Measurements from ENCODE around the gene ABHD17C.
"Not testable (repeated sequence)": the region's sequence is repeated elsewhere in the genome, so short reads cannot be mapped to it uniquely, and the experiment has no call there.

ABHD17C gene

DNA sequence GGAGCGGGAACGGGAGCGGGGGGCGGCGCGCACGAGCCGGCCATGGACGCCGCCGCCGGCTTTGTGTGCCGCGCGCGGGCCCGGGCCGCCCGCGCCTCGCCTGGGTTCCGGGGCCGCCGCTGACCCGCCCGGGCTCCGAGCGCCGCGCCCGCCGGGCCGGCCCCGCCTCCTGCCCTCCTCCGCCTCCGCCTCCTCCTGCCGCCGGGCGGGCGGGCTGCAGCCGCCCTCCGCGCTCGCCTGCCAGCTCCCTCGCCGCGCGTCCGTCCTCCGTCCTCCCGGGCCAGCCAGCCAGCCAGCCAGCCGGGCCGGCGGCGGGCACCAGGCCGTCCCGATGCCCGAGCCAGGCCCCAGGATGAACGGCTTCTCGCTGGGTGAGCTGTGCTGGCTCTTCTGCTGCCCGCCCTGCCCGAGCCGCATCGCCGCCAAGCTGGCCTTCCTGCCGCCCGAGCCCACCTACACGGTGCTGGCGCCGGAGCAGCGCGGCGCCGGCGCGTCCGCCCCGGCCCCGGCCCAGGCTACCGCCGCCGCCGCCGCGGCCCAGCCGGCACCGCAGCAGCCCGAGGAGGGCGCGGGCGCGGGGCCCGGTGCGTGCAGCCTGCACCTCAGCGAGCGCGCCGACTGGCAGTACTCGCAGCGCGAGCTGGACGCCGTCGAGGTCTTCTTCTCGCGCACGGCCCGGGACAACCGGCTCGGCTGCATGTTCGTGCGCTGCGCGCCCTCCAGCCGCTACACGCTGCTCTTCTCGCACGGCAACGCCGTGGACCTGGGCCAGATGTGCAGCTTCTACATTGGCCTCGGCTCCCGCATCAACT lies at the start of gene ABHD17C:
ABHD17C (plus strand) TSS at position 212 of the 812 bp plus-strand sequence; CDS start at position 332, 120 bp downstream.
- peak; percentile 37 for DNase-seq (ENCODE audit: low spot score)

DNA sequence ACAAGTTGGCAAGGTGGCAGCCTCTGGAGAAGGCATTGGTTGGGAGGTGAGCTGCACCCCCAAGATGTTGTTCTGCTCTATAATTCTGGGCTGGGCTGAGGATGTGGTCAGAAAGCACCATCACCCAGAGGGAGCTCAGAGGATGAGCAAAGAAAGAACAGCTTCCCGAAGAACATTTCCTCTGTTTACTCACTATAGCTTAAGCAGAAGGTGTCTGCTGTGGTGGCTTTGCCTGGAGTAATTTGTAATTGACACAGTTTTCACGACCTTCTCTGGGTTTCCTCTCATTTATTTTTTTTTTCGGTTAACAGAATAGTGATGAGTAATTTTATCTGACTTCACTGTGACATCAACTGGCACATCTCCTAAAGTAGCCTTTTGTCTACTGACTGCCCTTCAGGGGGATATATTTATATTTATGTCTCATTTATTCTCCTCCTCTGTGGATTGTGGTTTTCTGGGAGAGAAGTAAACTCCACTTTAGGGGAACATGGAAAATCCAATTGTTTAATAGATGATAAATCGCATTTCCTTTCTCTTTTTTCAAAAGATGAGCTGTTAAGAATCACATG lies 49.5 kb upstream of the ABHD17C start:
- no peak for DNase-seq (ENCODE audit: low spot score)

DNA sequence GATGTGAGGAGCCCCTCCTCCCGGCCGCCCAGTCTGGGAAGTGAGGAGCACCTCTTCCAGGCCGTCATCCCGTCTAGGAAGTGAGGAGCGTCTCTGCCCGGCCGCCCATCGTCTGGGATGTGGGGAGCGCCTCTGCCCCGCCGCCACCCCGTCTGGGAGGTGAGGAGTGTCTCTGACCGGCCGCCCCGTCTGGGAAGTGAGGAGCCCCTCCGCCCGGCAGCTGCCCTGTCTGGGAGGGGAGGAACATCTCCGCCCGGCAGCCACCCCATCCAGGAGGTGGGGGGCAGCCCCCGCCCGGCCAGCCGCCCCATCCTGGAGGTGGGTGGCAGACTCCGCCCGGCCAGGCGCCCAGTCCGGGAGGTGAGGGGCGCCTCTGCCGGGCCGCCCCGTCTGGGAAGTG lies 47.7 kb upstream of the ABHD17C start:
- not testable (repeated sequence) for DNase-seq (ENCODE audit: low spot score)

DNA sequence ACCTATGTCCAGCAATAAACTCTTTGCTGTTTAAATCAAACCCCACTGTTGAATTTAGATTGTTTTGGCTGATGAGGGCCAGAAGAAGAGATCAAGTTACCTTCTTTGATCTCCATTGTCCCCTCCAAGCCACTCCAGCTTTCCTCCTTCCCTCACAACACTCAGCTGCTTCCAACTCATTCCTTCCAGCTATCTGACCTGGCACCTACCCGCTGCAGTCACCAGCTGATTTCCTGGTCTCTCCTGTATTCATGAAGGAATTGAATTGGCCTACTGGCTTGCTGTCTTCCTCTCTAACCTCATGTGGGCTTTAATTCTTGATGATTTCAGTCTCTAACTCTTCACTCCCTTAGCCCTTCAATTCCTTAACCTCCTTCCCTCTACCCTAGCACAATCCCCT lies 40.8 kb upstream of the ABHD17C start:
- no peak for DNase-seq (ENCODE audit: low spot score)

DNA sequence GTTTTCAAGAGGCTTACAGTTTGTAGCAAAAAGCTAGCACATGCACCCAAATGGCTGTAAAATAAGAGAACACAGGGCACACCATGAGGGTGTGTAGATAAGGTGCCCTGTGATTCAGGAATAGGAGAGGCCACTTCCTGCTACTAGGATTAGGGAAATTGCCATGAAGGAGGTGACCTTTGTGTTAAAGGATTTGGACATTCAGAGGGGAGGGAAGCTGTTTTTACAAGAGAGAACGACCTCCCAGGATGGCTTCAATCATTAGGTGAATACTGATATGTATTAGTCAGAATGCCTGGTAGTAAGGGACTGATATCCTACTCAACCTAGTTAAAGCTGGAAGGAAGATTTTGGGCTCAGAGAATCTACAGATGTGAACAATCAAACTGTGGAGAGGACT lies 35.7 kb upstream of the ABHD17C start:
- DNase-seq (ENCODE audit: low spot score), result no peak

DNA sequence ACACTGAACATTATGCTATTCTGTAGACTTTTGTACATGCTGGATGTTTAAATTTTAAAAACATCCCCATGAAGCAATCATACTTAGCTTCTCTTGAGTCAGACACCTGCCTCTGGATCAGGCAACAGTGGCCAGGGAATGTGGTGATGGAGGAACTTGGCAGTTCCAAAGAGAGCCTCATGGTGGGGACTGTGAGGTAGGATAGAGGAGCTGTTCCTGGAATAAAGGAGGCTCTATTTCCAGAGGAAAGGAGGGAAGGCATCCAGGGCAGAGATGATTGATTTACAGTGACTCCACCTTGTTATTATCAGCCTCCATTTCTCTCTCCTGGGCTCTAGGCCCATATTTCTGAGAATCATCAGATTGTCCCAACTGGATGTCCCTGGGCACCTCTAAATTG lies 35.0 kb upstream of the ABHD17C start:
- DNase-seq (ENCODE audit: low spot score), result no peak

DNA sequence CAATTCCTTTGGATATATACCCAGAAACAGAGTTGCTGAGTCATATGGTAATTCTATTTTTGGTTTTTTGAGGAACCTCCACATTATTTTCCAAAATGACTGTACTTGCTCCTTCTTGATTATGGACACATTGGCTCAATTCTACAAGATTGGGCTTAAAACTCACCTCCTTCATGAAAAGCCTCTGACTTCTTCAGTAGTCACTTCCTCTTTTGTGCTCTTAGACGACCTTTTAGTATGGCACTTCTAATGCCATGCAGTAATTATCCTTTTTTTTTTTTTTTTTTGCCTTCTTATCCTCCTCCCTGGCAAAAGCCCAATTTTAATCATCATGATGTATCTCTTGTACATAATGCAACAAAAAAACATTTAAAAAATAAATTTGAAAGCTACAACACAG lies 33.0 kb upstream of the ABHD17C start:
- DNase-seq (ENCODE audit: low spot score), result no peak

DNA sequence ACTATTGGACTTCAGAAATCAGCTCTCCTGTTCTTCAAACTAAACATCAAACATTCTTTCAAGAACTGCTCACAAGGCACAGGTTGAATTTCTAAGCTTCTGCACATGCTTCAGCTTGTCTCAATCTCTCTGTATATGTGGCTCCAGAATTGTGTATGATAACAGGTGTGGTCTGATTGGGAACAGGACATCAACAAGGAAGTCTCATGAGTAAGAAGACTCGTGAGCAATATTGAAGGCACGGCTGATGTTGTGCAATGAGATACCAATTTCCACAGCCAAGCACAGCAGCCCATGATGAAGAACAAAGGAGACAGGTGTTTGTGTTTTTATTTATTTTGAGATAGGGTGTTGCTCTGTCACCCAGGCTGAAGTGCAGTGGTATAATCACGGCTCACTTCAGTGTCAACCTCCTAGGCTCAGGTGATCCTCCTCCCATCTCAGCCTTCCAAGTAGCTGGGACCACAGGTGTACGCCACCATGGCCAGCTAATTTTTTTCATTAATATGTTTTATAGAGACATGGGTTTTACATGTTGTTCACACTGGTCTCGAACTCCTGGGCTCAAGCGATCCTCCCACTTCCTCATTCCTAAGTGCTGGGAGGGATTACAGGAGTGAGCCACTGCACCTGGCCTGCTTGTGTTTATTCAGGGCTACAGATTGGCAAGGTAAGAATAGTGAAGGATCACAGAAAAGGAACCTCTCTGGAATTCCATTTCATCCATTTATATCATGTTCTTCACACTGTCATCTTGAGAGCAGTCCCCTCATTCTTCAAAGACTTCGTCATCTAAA lies 32.2 kb upstream of the ABHD17C start:
- DNase-seq (ENCODE audit: low spot score), result no peak

DNA sequence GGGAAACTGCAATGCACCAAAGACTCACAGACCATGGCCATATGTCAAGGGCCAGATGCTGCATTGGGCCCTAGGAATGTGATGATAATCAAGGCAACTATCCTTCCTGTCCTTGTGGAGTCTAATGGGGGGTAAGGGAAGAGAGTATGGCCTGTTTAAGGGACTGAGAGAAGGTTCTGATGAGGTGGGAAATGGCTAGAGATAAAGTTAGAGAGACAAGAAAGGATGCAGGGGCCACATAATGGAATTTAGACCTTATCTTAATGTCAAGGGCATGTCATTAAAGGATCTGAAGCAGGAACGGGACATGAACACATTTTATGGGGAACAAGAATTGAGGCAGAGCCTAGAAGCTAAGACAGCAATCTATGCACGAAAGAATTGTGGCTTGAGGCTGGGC lies 30.0 kb upstream of the ABHD17C start:
- no peak for DNase-seq (ENCODE audit: low spot score)

DNA sequence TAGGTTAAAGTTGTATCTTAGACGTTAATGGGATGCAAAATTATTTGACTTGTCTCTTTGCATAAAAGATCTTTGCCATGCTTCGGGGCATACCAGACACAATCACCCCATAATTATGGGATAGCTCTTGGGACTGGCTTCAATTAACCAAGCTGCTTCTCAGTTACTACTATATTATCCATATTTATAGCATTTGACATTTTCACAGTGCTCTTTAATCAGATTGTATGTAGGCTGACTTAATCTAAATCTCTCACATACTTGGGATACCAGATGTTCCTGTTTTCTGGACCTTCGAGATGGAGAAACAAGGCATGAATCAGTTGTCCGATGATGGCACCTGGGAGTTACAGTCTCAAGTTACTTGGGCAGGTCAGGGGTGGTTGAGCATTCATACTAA lies 27.2 kb upstream of the ABHD17C start:
- DNase-seq (ENCODE audit: low spot score), result no peak

DNA sequence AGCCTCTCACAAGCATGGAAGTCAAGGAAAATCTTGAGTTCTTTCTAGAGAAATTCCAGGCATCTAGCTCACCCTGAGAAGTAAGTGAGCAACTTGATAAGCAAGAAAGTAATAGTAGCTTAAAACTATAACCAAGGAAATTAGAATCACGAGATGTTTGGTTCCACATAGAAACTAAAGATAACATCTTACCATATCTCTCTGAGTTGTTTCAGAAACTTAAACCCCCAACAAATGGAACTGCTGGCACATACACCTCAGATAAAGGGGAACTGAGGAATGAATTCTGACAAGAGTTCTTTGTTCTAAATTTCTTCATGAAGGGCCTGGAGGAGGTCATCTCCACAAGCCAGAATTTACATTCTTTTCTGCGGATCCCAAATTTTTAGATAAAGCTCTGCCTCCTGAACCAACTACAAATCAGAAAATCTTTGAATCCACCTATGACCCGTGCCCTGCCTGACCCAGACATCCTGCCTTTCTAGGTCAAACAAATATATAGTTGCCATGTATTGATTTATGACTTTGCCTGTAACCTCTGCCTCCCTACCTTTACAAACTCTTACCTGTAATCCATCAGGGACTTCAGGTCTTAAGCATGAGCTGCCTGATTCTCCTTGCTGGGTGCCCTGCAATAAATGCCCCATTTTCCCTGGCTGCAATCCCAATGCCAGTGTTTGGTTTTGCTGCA lies 26.4 kb upstream of the ABHD17C start:
- no peak for DNase-seq (ENCODE audit: low spot score)

DNA sequence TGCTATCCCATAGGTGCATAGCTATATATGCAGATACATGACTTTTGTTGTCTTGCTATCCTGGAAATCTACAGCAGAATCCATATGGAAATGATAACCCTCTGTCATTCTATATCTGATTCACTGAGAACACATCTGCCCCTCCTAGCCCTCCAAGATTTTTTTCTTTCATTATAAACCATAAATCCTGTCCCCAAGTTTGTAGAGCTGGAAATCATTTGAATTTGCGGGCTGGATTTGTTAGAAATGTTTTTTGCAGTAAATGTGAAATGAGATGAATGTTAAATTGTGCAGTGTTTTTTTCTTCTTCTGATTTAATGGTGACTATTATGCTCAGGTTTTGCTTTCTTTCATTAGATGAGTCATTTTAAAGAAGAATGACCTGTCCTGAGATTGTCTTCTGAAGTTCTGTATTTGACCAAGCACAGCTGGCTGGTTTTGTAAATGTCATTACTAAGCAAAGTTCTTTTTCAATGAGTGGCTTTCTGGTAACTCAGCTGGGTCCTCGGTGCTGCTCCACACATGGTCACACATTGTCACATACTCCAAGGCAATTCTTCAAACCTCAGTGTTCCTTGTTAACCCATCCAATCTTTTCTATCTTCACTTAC lies 25.3 kb upstream of the ABHD17C start:
- no peak for DNase-seq (ENCODE audit: low spot score)

DNA sequence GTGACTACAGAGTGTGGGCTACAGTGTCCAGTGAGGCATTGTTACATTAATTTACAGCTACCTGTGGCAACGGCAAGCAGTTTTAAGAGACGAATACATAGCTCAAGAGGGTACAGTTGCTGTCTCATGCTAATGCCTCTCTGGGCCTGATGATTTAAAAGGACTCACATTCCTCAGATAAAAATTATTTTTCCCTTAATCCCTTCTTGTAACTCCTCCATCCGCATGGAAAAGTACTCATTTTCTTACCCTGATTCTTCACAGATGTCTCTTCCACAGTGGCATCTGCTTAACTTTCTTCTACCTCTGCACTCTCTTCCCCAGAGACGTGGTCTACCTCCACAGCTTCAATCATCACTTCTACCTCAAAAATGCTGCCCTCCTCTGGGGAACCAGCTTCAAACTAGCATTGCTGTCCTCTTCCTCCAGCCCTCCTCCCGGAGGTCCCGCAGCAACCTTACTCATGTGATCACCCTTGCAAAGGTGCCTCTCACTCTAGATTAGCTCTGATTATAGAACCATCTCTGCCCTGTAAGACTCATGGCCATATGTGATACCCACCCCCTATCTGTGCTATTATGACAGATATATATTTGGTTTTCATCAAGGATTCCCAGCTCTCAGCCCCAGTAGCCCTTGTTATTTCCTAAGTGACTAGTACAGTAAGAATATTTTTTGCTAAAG lies 21.4 kb upstream of the ABHD17C start:
- no peak for DNase-seq (ENCODE audit: low spot score)

DNA sequence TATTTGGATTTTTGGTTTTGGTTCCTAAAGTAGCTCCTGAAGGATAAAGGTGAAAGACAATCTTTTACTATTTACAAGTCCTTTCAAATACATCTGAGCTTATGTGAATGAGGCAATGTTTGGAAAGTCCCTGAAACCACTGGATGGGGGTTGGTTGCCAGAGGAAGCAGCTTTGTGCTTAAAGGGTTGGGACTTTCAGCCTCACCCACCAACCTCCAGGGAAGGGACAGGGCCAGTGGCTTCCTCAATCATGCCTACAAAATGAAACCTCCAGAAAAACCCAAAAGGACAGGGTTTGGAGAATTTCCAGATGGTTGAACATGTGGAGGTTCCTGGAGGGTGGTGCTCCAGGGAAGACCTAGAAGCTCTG lies 20.9 kb upstream of the ABHD17C start:
- no peak for DNase-seq (ENCODE audit: low spot score)

DNA sequence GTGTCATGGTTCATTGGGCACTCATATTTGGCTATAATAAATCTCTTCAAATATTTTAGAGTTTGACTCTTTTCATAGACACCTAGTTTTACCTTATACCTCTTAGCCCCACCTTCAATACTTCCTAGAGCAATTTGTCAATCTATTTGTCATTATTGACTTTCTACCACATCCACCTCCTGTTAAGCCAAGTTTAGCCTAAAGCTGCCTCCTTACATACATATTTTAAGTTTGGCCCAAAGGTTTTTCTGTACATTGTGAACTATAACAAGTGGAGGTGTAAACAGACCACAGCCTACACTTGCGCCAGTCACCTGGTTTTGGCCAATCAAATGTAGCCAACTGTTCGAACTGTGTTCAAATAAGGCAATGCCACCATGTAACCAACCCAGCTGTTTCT lies 18.1 kb upstream of the ABHD17C start:
- DNase-seq (ENCODE audit: low spot score), result no peak

DNA sequence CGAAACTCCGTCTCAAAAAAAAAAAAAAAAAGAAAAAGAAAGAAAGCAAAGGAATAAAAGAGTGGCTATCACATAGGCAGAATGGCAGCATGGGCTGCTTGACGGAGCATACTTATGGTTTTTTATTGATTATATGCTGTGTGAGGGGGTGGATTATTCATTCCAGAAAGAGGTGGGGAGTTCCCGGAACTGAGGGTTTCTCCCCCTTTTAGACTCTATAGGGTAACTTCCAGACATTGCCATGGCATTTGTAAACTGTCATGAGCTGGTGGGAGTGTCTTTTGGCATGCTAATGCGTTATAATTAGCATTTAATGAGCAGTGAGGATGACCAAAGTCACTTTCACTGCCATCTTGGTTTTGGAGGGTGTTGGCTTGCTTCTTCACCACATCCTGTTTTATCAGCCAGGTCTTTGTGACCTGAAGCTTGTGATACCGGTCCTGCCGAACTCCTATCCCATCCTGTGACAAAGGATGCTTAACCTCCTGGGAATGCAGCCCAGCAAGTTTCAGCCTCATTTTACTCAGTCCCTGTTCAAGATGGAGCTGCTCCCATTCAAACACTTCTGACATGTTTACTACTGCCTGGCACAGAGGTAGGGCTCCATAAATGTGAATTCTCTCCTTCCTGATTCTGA lies 15.8 kb upstream of the ABHD17C start:
- DNase-seq (ENCODE audit: low spot score), result no peak

DNA sequence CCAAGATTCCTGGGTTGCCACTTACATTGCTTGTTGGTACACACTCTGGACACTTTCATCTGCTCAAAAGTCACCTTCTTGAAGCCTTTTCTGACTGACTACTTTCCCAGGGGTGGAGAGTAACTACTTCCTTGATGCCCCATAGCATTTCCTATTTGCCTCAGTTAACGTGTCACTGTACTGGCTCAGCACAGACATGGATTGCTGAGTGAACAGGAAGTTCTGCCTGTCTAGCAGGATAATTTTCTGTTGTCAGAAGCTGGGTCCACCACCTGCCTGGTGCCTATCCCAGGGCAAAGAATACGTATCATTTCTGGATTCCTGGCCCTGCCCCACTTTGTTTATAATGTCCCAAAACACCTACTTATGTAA lies 15.3 kb upstream of the ABHD17C start:
- DNase-seq (ENCODE audit: low spot score), result no peak

DNA sequence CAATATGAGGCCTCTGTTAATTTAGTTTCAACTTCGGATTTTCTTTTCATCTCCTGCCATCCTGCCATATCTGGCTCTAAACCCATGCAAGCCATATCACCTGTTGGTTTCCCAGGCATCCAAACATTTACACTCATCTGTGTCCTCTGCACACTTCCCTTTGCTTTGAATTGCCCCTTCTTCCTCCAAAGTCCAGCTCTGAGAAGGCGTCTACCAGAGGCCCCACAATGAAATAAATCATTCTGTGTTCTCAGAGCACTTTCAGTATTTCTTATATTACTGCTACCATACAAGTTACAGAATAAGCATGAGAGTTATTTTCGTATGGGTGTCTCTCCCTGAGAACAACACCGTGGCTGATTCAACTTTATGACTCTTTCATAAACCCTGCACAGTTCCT lies 12.9 kb upstream of the ABHD17C start:
- DNase-seq (ENCODE audit: low spot score), result no peak

DNA sequence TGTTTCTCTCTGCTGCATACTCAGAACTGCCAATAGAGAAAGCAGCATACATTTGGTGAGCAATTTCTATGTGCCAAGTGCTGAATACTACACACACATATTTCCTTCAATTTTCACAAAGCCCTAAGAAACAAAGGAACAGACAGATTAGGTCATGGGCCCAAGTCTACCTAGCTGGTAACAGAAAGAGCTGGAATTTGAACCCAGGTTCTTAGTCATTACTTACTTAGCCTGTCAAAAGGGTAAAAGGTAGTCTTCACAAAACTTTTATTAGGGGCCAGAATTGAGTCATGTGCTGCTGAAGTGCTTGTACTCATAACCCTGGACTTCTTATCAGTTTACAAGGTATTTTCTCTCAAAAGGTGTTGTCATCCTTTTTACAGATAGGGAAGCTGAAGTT lies 10.4 kb upstream of the ABHD17C start:
- no peak for DNase-seq (ENCODE audit: low spot score)

DNA sequence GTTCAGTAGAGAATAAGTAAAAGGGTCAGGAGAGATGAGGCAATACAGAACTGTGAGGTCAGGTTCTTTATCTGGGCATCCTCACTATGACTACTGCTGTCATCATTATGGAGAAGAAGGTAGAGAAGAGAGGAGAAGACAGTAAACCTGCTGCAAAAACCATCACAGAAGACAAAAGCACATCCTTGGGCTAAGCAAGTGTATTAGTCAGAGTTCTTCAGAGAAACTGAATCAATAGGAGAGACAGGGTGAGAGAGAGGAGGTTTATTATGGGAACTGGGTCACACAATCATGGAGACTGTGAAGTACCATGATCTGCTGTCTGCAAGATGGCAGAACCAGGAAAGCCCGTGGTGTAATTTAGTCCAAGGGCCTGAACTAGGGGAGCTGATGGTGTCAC lies 9.5 kb upstream of the ABHD17C start:
- DNase-seq (ENCODE audit: low spot score), result no peak

DNA sequence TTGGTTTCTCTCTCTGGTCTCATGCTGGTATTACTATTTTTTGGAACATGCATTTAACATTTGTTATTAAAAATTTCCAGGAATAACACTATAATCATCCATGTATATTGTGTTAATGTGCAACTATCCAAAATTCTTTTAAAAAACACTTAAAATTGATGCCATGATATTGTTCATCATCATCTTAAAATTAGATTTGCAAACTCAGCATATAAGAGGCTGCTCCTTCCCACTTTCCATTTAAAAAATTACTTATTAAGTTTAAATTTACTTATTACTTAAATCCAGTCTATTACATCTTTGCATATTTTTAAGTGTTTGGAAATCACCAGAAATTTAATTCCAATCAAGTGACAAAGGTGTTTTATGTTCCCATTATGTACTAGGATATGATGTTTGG lies 5.8 kb upstream of the ABHD17C start:
- no peak for DNase-seq (ENCODE audit: low spot score)
